Body of pancreas (tissue), 4 donors: ENCODE results near the gene SART3.
"Not testable (repeated sequence)": the region's sequence is repeated elsewhere in the genome, so short reads cannot be mapped to it uniquely, and the experiment has no call there.

ENCODE experiments used
- POLR2A ChIP-seq, 3 donors: fragments of 450-650 bp; IDR thresholded peaks; one replicate each; pipeline ENCODE4 v1.6.1; 2016; ENCODE audit warnings: antibody characterized with exemption in 3 of 3, mild to moderate bottlenecking in 2 of 3
- TF ChIP-seq, protein P1 (sequence below), 7 experiments: fragments of 450-650 bp in 4 of 7; fragments of 200-600 bp in 3 of 7; sonication (generic) in 3 of 7; IDR thresholded peaks; one replicate each; pipeline ENCODE4 v1.5.1; 2016 to 2019; ENCODE audit warnings: antibody characterized with exemption in 7 of 7

- not testable (repeated sequence) for TF ChIP-seq POLR2A (IDR thresholded peaks at IDR 0.05)
- TF ChIP-seq, protein P1, sequence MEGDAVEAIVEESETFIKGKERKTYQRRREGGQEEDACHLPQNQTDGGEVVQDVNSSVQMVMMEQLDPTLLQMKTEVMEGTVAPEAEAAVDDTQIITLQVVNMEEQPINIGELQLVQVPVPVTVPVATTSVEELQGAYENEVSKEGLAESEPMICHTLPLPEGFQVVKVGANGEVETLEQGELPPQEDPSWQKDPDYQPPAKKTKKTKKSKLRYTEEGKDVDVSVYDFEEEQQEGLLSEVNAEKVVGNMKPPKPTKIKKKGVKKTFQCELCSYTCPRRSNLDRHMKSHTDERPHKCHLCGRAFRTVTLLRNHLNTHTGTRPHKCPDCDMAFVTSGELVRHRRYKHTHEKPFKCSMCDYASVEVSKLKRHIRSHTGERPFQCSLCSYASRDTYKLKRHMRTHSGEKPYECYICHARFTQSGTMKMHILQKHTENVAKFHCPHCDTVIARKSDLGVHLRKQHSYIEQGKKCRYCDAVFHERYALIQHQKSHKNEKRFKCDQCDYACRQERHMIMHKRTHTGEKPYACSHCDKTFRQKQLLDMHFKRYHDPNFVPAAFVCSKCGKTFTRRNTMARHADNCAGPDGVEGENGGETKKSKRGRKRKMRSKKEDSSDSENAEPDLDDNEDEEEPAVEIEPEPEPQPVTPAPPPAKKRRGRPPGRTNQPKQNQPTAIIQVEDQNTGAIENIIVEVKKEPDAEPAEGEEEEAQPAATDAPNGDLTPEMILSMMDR (IDR thresholded peaks at IDR 0.05), result not testable (repeated sequence)
These were observed 75.6 kb downstream of the SART3 start for GRCh38 chr12:108485371-108485770.
